D721Med (cell line): ENCODE results near the gene BRCA2.

Experiments
- DNase-seq: peaks from one replicate; pipeline ENCODE4 v3.0.0; 2011; ENCODE audit warnings: low spot score; ENCODE audit not compliant: insufficient read length
- FAIRE-seq: peaks from 2 replicates; lab custom pipeline; 2011; peaks lifted over from hg19 to GRCh38; lab: Jason Lieb, UNC
- CTCF ChIP-seq: IDR thresholded peaks from 2 replicates; pipeline ENCODE4 v1.5.1; 2012; ENCODE audit warnings: mild to moderate bottlenecking, control low read depth; ENCODE audit not compliant: insufficient read depth; ENCODE audit errors: missing control alignments

The BRCA2 gene

GRCh38 chr13:32443111-32443510 is 127.8 kb downstream of the BRCA2 start:
- FAIRE-seq (no peak), DNase-seq (no peak)
- TF ChIP-seq CTCF, result peak; percentile 22

GRCh38 chr13:32445461-32445860 is 130.2 kb downstream of the BRCA2 start:
- no peak for FAIRE-seq
- no peak for DNase-seq
- TF ChIP-seq CTCF, result no peak

GRCh38 chr13:32446220-32446619 is 130.9 kb downstream of the BRCA2 start:
- FAIRE-seq, result no peak
- no peak for TF ChIP-seq CTCF
- DNase-seq, result no peak

- DNase-seq, result no peak
- no peak for FAIRE-seq
- TF ChIP-seq CTCF, result no peak
Observed at GRCh38 chr13:32446773-32447465, 131.6 kb downstream of the BRCA2 start.

GRCh38 chr13:32447894-32448623 is 132.8 kb downstream of the BRCA2 start:
- FAIRE-seq, result no peak
- TF ChIP-seq CTCF, result no peak
- DNase-seq, result no peak

GRCh38 chr13:32448972-32449371 is 133.7 kb downstream of the BRCA2 start:
- FAIRE-seq, result no peak

More at GRCh38 chr13:32448972-32449371, 133.7 kb downstream of the BRCA2 start:
- TF ChIP-seq CTCF, result no peak
- no peak for DNase-seq
